Stimulated activated CD4-positive, alpha-beta T cell treated with anti-CD3 and anti-CD28 coated beads, Interleukin-1b, Interleukin-23, amount 100 ng/mL, for 4 hours (primary cell): ENCODE measurements around the gene FOXN1.
A peak's percentile ranks its signal among the peaks of the same experiment; 100 is the strongest.

ENCODE experiments used
- DNase-seq, 2 donors: peaks; one replicate each; pipeline ENCODE4 v3.0.0-alpha.2; 2020; ENCODE audit warnings: low read depth in 2 of 2

Gene FOXN1

GRCh38 chr17:28547623-28548416 lies 41.7 kb downstream of the FOXN1 start:
- peak; percentile 47 to 58 for DNase-seq

- no peak for DNase-seq
These were observed 42.4 kb downstream of the FOXN1 start for GRCh38 chr17:28548417-28549130.

DNA sequence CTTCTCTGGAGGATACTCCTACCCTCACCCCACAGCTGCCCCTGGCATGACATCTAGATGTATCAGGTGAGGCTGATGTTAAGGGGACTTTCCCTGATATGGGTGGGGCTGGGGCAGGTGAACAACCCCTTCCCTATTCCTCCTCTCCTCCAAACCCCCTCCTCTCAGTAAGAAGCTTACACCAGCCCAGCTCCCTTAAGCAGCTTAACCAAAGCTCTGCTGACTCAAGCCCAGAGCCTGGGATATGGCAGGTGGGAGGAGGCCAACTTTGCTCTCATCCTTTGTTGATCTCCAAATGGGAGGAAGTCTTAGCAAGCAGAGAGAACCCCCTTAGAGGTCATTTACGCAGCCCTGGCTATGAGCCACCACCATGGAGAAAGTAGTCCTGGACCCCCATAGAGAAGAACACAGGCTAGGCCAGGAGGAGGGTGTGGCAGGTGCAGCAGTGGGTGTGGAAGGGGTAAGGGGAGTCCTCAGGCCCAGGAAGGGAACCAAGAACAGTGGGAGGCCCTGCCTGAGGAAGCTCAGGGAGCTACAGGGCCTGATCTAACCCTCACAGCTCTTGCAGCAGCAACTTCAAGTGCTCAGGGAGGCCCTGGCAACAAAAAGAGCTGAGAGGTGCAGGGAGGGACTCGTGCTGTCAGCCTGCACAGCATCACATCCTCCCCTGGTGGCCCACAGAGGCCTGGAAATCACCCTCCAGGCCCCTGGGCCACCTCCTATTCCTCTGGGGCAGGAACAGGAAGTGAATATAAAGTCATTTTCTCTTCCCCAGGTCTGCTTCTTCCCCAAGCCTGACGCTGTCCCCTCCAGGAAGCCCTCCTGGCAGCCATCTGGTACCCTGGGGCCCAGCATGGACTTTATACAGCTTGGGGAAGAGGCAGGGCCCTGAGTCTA lies 43.3 kb downstream of the FOXN1 start:
- DNase-seq, result peak in 1 of 2 donors; percentile 33

- DNase-seq, result no peak
These were observed 44.7 kb downstream of the FOXN1 start for GRCh38 chr17:28550858-28551257.

DNA sequence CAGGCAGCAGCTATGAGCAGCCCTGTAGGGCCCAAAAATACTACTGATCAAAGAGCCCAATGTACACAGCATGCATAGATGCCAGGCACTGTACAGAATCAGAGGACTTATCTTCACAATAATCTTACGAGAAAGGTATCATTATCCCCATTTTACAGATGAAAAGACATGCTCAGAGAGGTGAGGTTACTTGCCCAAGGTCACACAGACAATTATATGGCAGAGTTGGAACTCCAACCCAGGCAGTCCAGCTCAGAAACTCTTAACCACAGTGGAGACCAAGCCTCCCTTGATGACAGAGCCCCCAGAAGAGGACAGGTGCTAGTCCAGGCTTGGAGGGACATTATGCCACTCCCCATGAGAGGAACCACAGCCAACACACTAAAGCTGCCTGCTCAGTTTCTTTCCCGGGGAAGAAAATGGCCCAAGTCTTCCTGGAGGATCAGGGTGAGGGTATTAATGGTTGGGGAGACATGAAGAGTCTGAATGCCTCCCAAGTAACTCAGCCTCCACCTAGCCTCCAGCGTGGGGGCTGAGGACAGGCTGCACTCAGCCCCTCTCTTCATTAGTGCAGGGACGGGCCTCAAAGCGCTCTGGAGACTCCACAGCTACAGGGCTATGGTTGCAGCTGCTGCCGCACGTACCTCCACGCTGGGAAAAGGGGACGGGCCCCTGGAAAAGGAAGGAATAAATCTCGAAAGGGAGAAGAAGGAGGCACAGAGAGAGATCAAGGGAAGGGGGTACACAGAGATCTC lies 45.5 kb downstream of the FOXN1 start:
- DNase-seq, result no peak

DNA sequence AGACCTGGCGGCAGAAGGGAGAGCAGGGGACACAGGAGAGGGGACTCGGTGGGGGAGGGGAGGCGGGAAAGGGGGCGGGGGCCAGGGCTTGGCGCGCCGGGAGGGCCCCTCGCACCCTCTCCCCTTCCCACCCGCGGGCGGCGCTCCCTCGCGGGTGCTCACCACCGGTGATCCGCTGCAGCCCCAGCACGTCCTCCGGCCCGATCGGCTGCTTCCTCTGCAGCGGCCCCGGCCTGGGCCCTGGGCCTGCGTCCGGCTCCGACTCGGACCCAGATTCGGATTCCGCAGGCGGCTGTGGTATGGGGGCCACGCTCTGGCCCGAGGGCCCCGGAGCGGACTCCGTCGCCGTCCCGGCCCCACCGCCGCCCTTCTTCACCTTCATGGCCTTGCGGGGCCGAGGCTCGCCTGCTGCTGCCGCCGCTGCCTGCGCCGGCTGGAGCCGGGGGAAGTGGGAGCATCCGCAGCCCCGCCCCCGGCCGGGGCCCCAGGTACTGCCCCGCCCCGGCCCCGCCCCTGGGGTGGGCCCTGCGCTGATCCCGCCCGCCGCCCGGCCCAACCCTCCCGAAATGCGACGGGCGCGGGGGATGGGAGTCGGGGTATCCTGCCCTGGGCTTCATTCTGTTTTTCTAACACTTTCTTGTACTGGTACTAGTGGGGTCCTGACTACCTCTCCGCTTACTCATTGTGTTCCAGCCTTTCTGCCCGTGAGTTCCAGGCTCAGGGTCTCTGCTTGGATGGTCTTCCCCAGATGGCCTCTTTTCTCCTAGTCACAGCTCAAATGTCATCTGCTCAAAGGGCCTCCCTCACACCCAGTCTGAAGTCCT lies 46.2 kb downstream of the FOXN1 start, which contains the start of gene UNC119:
TSS of gene UNC119 (minus strand) at position 449 of the 824 bp plus-strand sequence. CDS start at position 382, 67 bp downstream.
- peak; percentile 72 to 82 for DNase-seq

DNA sequence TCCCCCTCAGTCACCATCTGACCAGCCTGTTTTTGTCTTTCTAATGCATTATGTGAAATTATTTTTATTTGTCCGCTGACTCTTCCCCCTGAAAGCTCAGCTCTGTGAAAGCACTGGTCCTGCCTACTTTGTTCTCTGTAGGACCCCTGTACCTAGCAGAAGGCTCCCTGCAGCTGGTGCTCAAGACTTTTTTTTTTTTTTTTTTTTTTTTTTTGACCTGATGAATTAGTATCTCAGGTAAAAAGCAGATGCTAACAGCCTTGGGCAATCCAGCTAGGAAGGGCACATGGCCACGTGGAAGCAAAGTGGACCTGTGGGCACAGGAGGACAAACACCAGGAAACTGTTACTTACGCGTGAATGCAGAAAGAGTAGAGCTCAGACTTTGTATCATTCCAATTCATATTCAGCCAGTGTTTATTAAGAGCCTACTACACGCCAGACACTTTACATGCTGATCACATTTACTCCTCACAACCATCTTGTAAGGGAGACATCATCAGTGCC lies 46.9 kb downstream of the FOXN1 start:
- DNase-seq, result no peak

DNA sequence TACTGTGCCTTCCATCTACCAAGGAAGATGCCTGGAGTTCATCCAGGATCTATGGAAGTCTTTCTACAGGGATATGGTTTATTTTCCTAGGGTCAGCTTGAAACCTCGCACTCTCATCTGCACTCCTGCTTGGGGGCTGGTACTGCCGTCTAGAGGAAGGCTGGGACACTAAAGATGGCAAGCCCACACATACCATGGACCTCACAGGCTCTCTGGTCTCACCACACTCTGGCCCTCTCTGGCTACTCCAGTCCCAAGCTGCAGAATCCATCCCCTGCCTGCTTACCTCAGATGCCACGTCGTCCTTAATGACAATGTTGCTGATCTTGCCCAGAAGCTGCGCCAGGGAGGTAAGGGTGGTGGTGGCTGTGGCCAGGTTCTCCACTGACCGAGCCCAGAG lies 48.4 kb downstream of the FOXN1 start:
- DNase-seq, result no peak

DNA sequence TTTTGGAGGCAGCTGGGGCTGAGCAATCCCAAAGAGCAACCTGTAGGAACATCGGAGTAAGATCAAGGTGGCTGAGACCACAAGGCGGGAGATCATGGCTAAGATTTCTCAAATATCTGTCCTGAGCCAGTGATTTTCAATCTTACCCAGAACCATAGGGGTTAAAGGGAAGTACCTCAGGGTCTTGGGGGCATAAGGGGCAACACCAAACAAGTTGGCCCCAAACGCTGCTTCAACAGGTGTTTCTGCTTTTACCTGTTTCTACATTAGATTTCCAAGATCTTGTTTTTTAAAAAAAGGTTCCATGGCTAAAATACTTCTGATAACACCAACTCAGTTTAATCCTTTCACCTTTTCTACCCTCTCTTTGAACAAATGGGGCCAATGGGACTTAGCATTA lies 48.9 kb downstream of the FOXN1 start:
- no peak for DNase-seq

GRCh38 chr17:28563475-28563874 lies 57.3 kb downstream of the FOXN1 start:
- no peak for DNase-seq

DNA sequence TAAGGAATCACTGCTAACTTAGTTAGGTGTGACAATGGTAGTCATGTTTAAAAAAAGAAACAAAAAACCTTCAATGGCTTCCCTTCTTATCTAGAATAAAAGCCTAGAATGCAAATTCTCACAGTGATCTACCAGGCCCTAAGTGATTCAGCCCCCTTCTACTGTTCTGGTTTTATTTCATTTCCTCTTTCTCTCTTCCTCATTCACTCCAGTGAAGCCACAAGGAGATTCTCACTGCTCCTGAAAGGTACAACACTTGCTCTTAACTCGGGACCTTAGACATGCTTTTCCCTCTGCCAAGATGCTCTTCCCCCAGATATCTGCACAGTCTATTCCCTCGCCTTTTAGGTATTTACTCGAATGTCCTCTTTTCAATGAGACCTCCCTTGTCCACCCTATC lies 61.5 kb downstream of the FOXN1 start:
- no peak for DNase-seq

GRCh38 chr17:28569446-28569845 lies 63.3 kb downstream of the FOXN1 start:
- no peak for DNase-seq

- DNase-seq, result peak in 1 of 2 donors; percentile 32
These were observed 64.7 kb downstream of the FOXN1 start for GRCh38 chr17:28570716-28571360.

DNA sequence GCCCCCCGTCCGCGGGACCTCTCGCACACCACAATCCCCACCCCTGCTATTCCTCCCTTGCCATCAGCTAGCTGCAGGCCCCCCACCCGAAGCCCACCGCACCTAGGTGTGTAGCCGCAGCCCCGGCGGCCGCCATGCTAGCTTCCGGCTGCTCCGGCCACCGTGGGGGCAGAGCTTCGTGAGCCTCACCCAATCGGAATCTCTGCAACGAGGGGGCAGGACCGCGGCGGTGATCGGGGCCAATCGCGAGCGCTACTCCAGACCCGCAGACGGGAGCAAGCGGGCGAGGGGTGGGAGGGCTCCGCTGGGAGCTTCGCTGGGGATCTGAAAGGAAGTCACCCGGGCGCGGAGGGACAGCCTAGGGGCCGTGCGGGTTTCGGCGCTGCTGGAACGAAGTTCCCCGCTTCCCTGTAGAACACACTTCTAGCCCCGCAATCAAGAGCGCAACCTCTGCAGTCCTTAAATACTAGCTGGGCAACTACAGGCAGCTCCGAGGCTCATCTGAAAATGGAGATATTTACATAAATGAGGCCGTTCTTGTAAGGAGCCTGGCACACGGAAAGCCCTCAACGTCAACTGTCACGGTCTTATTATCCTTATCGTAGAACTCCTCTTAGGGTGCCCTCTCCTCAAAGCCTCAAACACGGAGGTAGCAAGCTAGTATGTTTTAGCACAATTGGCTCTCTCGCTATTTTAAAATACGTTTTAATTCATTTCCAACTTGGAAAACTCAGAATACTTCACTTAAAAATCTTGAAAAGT lies 65.4 kb downstream of the FOXN1 start, which contains the start of gene PIGS:
TSS of gene PIGS (minus strand) at position 164 of the 762 bp plus-strand sequence. CDS start at position 136, 28 bp downstream.
- peak; percentile 83 to 88 for DNase-seq

GRCh38 chr17:28572259-28573039 lies 66.3 kb downstream of the FOXN1 start:
- DNase-seq, result no peak

GRCh38 chr17:28573040-28573380 lies 66.9 kb downstream of the FOXN1 start:
- no peak for DNase-seq

- DNase-seq, result no peak
These were observed 67.4 kb downstream of the FOXN1 start for GRCh38 chr17:28573521-28573920.

- DNase-seq, result no peak
These were observed 67.9 kb downstream of the FOXN1 start for GRCh38 chr17:28573966-28574480.
